ENCODE results near the gene CENPS. TPM values are rescaled to one million over a fixed set of nuclear protein-coding genes. Genes with fewer than 3 reads are reported as not detected.
"Not testable (repeated sequence)": the region's sequence is repeated elsewhere in the genome, so short reads cannot be mapped to it uniquely, and the experiment has no call there.

CENPS gene
- total RNA-seq, 1 donor from 2014 or later: 7.3 TPM

DNA sequence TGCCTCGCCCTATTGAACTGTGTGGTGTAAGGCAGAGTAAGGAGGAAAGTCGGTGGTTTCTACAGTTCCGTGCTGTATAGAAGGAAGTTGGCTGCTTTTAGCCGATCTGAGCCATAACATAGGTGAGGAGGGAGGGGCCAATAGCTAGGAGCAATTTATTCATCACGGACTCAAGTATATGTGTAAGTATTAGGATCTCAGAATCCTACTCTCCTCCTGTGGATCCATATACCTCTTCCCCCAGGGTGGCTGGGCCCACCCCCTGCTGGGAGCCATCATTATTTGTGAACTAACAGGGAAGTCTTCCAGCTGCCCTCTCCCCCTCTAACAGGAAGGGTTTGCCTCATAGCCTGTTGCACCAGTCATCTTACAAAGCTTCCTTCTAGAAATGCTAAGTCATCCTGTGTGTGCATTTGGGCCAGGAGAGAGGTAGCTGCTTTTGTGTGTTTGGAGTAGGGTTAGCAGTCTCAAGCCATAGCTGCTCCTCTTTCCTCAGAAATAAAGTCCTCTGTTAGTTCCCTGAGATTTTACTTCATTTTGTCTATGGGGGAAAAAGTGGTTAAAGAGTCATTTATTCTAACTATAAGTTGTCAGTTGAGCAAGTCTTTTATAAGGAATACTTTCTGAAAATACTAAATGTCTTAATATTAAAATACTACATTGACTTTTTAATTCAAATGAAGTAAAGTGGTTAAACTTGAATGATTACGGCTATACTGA is 14.9 kb upstream of the CENPS start:
- intact Hi-C loops (cut with DNase I): no loop called here
- peak; percentile 81 for DNase-seq (ENCODE audit: low spot score)

GRCh38 chr1:10415967-10416366 is 14.3 kb upstream of the CENPS start:
- intact Hi-C loops (cut with DNase I); DNase-seq (ENCODE audit: low spot score): not testable (repeated sequence)

DNA sequence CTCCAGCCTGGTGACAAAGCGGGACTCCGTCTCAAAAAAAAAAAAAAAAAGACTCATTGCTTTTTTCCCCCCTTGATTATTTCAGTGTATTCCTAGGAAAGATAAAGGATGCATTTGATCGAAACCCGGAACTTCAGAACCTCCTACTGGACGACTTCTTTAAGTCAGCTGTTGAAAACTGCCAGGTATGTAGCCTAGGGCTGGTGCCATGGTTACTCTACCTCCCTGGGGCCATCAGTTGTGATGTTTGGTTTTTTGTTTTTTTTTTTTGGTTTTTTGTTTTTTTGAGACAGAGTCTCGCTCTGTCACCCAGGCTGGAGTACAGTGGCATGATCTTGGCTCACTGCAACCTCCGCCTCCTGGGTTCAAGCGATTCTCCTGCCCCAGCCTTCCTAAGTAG is 11.5 kb upstream of the CENPS start:
- intact Hi-C loops (cut with DNase I); DNase-seq (ENCODE audit: low spot score): not testable (repeated sequence)

DNA sequence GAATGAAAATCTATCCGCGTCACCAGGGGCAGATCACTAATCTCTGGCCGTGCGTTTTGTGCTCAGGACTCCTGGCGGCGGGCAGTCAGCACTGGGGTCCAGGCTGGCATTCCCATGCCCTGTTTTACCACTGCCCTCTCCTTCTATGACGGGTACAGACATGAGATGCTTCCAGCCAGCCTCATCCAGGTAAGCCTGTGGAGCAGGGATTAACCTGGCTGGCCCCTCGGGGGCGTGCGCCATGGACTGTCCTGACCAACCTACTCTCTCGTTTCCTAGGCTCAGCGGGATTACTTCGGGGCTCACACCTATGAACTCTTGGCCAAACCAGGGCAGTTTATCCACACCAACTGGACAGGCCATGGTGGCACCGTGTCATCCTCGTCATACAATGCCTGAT is 10.9 kb upstream of the CENPS start:
- intact Hi-C loops (cut with DNase I): no loop called here
- no peak for DNase-seq (ENCODE audit: low spot score)

DNA sequence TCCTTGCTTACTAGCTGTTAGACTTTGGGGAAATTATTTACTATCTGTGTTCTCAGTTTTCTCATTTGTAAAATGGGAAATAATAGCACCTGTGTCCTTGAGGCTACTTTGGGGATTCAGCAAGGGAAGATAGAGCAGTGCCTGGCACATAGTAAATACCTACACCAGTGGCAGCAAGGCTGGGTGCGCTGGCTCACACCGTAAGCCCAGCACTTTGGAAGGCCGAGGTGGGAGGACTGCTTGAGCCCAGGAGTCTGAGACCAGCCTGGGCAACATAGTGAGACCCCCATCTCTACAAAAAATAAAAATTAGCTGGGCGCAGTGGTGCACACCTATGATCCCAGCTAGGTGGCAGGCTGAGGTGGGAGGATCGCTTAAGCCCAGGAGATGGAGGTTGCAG is 8.6 kb upstream of the CENPS start:
- intact Hi-C loops (cut with DNase I): loop anchor here (10.0 kb wide), 2 partner anchors 477 to 547 kb away; partner anchors contain the start of genes LZIC and NMNAT1
- DNase-seq (ENCODE audit: low spot score): no peak

- intact Hi-C loops (cut with DNase I): loop anchor here (10.0 kb wide), 2 partner anchors 479 to 549 kb away; partner anchors contain the start of genes LZIC and NMNAT1
These were observed 6.2 kb upstream of the CENPS start for GRCh38 chr1:10424034-10424433.

DNA sequence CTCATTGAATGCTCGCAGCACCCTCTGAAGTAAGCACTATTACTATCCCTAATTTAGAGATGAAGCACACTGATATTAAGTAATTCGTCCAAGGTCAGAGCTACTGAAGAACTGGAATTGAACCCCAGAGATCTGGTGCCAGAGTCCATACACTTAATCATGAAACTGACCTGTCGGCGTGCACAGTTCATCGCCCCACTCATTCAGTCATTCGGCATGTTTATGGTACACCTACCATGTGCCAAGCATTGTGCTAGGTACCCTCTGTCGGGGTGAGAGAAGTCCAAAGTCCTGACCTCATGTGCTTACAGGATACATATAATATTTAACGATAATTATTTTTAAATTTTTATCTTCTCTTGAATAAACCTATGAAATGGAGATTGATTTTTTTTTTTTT is 5.6 kb upstream of the CENPS start:
- intact Hi-C loops (cut with DNase I): loop anchor here (10.0 kb wide), 2 partner anchors 480 to 550 kb away; partner anchors contain the start of genes LZIC and NMNAT1
- no peak for DNase-seq (ENCODE audit: low spot score)

More at GRCh38 chr1:10424034-10424433, 6.2 kb upstream of the CENPS start:
- no peak for DNase-seq (ENCODE audit: low spot score)

DNA sequence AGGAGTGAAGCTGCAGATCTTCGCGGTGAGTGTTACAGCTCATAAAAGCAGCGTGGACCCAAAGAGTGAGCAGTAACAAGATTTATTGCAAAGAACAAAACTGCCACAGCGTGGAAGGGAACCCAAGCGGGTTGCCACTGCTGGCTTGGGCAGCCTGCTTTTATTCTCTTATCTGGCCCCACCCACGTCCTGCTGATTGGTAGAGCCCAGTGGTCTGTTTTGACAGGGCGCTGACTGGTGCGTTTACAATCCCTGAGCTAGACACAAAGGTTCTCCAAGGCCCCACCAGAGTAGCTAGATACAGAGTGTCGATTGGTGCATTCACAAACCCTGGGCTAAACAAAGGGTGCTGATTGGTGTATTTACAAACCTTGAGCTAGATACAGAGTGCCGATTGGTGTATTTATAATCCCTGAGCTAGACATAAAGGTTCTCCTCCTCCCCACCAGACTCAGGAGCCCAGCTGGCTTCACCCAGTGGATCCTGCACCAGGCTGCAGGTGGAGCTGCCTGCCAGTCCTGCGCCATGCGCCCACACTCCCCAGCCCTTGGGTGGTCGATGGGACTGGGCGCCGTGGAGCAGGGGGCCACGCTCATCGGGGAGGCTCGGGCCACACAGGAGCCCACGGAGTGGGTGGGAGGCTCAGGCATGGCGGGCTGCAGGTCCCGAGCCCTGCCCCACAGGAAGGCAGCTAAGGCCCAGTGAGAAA is 4.3 kb upstream of the CENPS start:
- DNase-seq (ENCODE audit: low spot score): not testable (repeated sequence)
- intact Hi-C loops (cut with DNase I): loop anchor here (10.0 kb wide), 2 partner anchors 481 to 551 kb away; partner anchors contain the start of genes LZIC and NMNAT1

- not testable (repeated sequence) for DNase-seq (ENCODE audit: low spot score)
- intact Hi-C loops (cut with DNase I): loop anchor here (10.0 kb wide), 2 partner anchors 482 to 552 kb away; partner anchors contain the start of genes LZIC and NMNAT1
These were observed 3.7 kb upstream of the CENPS start for GRCh38 chr1:10426535-10426848.

DNA sequence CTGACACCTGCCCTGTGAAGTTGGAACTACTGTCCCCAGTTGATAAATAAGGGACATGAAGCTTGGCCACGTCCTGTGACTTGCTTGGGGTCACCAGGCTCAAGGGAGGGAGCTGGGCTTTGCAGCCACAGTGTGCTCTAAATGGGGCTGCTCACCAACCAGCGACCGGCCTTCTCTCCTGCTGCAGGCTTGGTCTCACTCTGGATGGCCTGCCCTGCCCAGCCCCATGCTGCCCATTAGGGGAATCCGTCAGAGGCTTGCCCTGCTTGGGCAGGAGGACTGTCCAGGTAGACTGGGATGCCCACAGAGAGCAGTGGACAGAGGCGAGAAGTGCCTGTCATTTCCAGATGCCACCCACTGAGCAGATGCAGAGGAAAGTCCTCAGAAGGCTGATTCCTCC is 1.2 kb upstream of the CENPS start:
- DNase-seq (ENCODE audit: low spot score): no peak
- intact Hi-C loops (cut with DNase I): loop anchor here (1.0 to 10.0 kb wide), 3 partner anchors 52 to 554 kb away; partner anchors contain the start of genes LZIC and NMNAT1

DNA sequence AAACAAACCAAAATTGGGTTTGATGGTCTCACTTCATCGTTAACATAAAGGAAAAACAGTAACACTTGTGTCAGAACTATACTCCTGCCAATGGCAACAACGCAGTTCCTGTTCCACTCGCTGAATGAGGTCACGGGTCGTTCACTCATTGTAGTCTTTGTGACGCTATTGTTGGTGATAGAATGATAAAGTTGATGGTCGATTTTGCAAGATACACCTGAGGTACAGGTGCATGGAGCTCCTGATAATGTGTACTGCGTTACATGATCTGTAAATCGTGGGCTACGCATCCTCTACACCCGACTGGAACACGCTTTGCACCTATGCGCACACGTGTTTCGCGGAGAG is 391 bp upstream of the CENPS start:
- intact Hi-C loops (cut with DNase I): loop anchor here (2.0 to 10.0 kb wide), 5 partner anchors 31 to 555 kb away; partner anchors contain the start of genes LZIC, NMNAT1, PEX14 and PGD

GRCh38 chr1:10431070-10431730 is 967 bp downstream of the CENPS start:
- intact Hi-C loops (cut with DNase I): loop anchor here (2.0 kb wide), 3 partner anchors 32 to 64 kb away; partner anchors contain the start of genes PEX14 and PGD
- DNase-seq (ENCODE audit: low spot score): no peak

More for the DNA sequence above, 391 bp upstream of the CENPS start:
- DNase-seq (ENCODE audit: low spot score): no peak

GRCh38 chr1:10432910-10433700 is 2.9 kb downstream of the CENPS start:
- intact Hi-C loops (cut with DNase I): no loop called here

DNA sequence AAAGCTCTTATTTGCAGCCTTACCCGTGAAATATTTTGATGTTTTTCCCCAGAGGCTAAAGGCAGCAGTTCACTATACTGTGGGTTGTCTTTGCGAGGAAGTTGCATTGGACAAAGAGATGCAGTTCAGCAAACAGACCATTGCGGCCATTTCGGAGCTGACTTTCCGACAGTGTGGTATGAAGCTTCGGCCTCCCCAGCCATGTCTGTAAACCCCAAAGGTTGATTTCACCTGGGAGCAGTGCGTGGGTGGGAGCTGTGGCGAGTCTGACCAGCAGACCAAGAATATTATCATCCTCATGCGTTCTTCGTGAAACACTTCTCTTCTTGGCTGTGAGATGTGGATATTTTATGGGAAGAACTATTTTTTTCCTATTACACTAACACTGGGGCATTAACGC is 3.6 kb downstream of the CENPS start:
- intact Hi-C loops (cut with DNase I): no loop called here
- DNase-seq (ENCODE audit: low spot score): no peak

More at GRCh38 chr1:10432910-10433700, 2.9 kb downstream of the CENPS start:
- no peak for DNase-seq (ENCODE audit: low spot score)

GRCh38 chr1:10434590-10434989 is 4.4 kb downstream of the CENPS start:
- DNase-seq (ENCODE audit: low spot score): no peak
- intact Hi-C loops (cut with DNase I): no loop called here

DNA sequence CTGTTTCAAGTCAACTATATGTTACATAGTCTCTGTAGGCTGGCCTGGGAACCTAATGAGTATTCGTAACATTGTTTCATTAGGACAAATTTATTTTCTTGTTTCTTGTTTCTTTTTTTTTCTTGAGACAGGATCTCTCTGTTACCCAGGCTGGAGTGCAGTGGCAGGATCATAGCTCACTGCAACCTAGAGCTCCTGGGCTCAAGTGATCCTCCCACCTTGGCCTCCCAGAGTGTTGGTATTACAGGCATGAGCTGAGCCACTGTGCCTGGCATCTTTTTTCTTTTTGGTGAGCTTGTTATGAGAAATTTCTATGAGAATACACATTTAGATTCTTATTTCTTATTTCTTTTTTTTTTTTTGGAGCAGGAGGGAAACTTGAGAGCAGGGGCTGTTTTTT is 6.8 kb downstream of the CENPS start:
- intact Hi-C loops (cut with DNase I): no loop called here
- DNase-seq (ENCODE audit: low spot score): no peak

DNA sequence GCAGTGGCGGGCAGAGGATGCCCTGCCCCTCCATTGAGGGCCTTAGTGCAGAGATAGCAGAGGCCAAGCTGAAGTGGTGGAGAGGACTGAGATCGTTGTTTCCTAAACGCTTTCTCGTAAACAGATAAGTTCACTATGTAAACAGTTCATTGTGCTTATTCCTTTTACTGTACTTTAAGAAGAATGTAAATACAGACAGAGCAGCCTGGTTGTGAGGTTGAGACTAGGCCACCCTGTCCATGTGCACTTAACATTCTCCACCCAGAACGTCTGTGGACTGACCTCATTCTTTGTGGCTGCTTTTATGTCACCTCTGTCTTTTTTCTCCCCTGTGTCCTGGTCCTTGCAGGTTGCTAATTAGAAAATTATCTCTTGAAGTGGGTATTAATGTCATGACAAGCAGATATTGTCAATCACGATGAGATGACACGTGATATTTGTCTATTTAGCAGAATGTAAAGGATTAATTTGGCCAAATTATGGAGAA is 8.5 kb downstream of the CENPS start:
- intact Hi-C loops (cut with DNase I): no loop called here
- DNase-seq (ENCODE audit: low spot score): no peak

GRCh38 chr1:10440305-10440704 is 10.1 kb downstream of the CENPS start:
- DNase-seq (ENCODE audit: low spot score): no peak

DNA sequence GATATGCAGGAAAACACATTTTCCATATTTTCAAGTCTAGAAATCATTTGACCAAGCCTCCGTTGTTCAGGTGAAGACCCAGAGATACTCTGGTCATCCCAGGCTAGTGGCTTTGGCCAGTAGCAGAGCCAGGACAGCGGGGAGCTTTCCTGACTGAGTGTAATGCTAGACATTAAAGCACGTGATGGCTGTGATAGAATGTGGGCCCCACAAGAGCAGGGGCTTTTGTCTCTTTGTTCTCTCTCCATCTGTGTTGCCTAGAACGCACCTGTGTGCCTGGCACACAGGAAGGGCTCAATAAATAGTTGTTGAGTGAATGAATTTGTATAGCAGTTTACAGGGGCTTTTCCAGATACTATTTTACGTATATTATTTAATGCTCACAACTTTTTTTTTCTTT is 10.6 kb downstream of the CENPS start:
- DNase-seq (ENCODE audit: low spot score): no peak
- intact Hi-C loops (cut with DNase I): no loop called here

More at GRCh38 chr1:10440305-10440704, 10.1 kb downstream of the CENPS start:
- intact Hi-C loops (cut with DNase I): no loop called here

Data from cardiac septum (tissue), 1 donor.